Epithelial cell of proximal tubule (primary cell): ENCODE data around the gene HOXD3. TPM values are rescaled to one million over a fixed set of nuclear protein-coding genes. Genes with fewer than 3 reads are reported as not detected.

Source experiments
- DNase-seq: peaks from one replicate; pipeline ENCODE4 v3.0.0-alpha.2; 2011; ENCODE audit warnings: low read depth
- H3K4me3 ChIP-seq: 2 replicates; pipeline ENCODE4 v1.5.1; 2011; ENCODE audit warnings: low read depth, mild to moderate bottlenecking, low read length
- CTCF ChIP-seq: conservative IDR thresholded peaks from 2 replicates; pipeline ENCODE4 v1.5.1; 2012; ENCODE audit warnings: low read depth, mild to moderate bottlenecking, low read length
- total RNA-seq: library from RNA; depleted of rRNA; stranded (reverse); fragments of >200 nt; gene quantifications from 2 replicates; pipeline ENCODE4 v1.2.3, GENCODE V29; 2015

The HOXD3 gene
- total RNA-seq, 1 donor from 2014 or later: 9.4 TPM

- TF ChIP-seq CTCF: no peak
- H3K4me3 ChIP-seq: no peak overlapping the region
- DNase-seq: peak; percentile 62
Measured at GRCh38 chr2:176193048-176193447, 35.9 kb downstream of the HOXD3 start.

GRCh38 chr2:176199902-176200301 is 42.8 kb downstream of the HOXD3 start:
- TF ChIP-seq CTCF: no peak

GRCh38 chr2:176200971-176201370 is 43.9 kb downstream of the HOXD3 start:
- DNase-seq: no peak
- no peak for TF ChIP-seq CTCF
- no peak overlapping the region for H3K4me3 ChIP-seq

More at GRCh38 chr2:176199902-176200301, 42.8 kb downstream of the HOXD3 start:
- no peak for DNase-seq
- no peak overlapping the region for H3K4me3 ChIP-seq

GRCh38 chr2:176202491-176202890 is 45.4 kb downstream of the HOXD3 start:
- TF ChIP-seq CTCF: no peak
- DNase-seq: no peak
- H3K4me3 ChIP-seq: no peak overlapping the region

GRCh38 chr2:176205126-176205525 is 48.0 kb downstream of the HOXD3 start:
- TF ChIP-seq CTCF: no peak
- no peak for DNase-seq

GRCh38 chr2:176206136-176206535 is 49.0 kb downstream of the HOXD3 start:
- no peak overlapping the region for H3K4me3 ChIP-seq
- TF ChIP-seq CTCF: no peak
- no peak for DNase-seq

More at GRCh38 chr2:176205126-176205525, 48.0 kb downstream of the HOXD3 start:
- no peak overlapping the region for H3K4me3 ChIP-seq

GRCh38 chr2:176206682-176207081 is 49.6 kb downstream of the HOXD3 start:
- DNase-seq: no peak
- H3K4me3 ChIP-seq: no peak overlapping the region
- no peak for TF ChIP-seq CTCF
